NOMO-1 (cell line): ENCODE data around the gene SLC9A2.

Source experiments
- DNase-seq, 2 experiments: peaks; one replicate each; lab custom pipeline; 2025; ENCODE audit not compliant: unreplicated experiment in 2 of 2; lab: John Stamatoyannopoulos, UW

Gene SLC9A2

DNA sequence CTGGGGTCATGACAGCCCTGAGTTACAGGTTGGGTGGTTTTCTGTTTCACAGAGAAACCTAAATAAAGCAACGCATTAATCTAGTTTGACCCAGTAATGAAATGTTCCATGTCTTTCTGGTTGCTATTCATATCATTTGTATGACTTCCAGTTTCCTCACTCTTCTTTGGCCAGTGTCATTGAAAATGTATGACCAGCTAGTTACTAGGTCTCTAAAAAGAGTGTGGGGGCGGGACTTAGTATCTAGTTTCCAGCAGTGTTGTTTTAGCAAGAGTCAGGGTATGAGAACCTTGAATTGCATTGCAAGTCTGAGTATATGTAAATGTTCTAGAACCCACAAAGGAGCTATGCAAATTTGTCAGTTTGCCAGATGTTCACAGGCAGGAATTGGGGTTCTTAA lies 47.7 kb downstream of the SLC9A2 start:
- no peak for DNase-seq

GRCh38 chr2:102668171-102668570 lies 48.8 kb downstream of the SLC9A2 start:
- no peak for DNase-seq

DNA sequence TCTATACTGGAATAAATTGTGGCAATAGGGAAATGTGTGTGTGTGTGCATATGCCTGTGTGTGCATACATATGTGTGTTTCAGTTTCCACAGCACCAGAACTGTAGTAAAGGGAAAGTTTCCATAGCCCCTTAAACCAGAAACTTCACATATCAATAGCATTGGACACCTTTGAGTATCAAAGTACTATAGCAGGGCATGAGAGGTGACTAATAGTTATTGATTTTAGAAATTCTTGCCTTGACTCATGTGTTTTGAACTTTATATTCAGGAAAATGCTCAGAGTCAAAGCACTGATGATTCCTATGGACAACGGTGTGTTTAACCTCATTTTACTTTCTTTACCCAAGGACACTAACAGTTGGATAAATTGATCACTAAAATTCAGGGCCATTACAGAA lies 50.0 kb downstream of the SLC9A2 start:
- DNase-seq: no peak

GRCh38 chr2:102672107-102672776 lies 52.9 kb downstream of the SLC9A2 start:
- DNase-seq: peak; percentile 38 to 83

- no peak for DNase-seq
Measured at GRCh38 chr2:102674370-102674769, 55.0 kb downstream of the SLC9A2 start.

- no peak for DNase-seq
Measured at GRCh38 chr2:102674836-102675235, 55.5 kb downstream of the SLC9A2 start.

DNA sequence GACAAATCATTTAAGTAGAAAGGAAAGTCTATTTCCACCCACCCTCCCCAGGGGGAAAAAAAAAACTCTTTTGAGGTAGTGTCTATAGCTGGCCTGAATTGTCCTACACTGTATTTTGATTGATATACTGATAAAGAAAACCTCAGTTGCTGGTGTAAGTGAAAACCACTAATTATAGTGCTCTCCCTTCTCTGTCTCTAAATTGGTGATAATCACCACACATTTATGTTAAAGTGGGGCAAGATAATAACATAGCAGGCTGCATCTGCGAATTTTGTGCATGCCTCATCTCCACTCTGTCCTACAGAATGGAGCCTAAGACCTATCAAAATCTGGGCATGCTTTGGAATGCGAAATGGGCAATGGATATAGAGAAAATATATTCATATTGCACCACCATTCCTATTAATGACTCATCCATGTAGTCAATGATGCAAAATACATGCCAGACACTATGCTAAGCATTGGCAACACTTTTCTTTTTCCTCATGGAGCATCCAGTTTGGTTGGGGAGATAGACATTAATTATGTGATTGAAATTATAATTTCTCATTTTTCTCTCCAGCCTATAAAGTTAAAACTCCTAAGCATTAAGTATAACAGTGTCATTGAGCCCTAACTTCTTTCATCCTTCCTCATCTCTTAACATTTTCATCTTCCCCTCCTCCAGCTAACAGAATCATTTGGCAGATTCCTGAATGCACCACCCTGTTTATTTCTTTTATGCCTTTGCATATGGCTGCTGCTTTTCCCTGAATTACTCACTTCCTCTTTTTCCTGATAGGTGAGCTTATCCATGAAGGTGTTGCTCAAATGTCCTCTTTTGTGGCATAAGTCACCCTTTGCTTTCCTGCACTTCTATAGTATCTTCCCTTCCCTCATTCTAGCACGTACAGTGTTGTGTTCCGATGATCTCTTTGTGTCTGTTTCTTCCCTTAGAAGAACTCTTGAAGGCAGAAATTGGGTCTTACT lies 58.2 kb downstream of the SLC9A2 start:
- no peak for DNase-seq

GRCh38 chr2:102678442-102678841 lies 59.1 kb downstream of the SLC9A2 start:
- no peak for DNase-seq

DNA sequence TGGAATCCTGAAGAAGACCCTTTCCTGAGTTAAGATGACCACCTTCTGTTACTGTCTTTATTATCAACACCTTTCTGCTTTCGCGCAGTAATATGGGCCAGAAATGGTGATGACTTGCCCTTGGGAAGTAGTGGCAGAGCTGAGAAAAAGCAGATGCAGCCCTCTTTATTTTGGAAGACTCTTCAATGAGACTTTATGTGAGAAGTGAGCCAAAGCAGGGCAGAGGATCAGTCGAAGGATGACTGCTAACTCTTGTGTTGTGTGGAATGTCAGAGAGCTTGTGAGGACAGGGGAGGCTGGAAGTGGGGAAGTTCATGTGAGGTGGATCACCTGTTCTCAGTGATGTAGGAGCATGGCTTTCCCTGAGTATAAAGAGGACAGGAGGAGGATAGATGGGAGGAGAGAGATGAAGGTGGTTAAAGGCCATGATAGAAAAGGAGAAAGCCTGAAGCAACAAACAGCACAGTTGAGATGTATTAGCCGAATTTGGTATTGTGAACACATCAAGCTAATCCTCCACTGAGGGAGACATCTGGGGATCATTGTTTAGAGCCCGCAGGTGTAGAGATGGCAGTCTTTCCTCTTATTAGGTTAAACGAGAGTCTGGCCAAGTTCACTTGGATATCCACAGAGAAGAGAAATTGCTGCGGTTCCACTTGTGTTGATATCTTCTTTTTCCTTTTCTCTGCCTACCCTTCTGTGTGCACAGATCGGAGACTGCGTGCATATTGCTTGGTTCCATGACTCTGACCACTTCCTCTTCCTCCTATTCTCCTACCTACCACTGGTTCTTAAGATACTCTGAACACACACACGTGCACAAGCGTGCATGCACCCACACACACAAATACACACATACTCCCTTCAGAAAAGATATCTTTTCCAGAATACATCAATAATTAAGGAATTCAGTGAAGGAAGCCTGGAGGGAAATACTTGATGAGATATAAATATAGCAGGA lies 67.4 kb downstream of the SLC9A2 start:
- peak; percentile 1 to 57 for DNase-seq

- DNase-seq: no peak
Measured at GRCh38 chr2:102690012-102690411, 70.7 kb downstream of the SLC9A2 start.

DNA sequence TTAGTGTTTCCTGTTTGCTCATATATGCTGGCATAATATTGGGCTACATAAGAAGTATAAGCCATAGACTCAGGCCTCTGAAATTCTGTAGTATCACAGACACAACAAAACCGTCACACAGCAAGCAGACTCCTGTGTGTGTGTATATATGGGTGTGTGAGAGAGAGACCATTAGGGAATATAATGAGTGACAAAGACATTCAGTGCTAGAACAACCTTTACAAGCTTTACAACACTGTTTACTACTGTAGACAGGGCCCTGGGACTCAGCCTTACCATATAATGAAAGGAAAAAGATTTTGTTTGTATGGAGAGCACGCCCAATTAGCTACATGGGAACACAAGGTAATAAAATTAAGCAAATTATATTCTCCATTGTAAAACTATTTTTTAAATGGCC lies 77.1 kb downstream of the SLC9A2 start:
- DNase-seq: no peak

DNA sequence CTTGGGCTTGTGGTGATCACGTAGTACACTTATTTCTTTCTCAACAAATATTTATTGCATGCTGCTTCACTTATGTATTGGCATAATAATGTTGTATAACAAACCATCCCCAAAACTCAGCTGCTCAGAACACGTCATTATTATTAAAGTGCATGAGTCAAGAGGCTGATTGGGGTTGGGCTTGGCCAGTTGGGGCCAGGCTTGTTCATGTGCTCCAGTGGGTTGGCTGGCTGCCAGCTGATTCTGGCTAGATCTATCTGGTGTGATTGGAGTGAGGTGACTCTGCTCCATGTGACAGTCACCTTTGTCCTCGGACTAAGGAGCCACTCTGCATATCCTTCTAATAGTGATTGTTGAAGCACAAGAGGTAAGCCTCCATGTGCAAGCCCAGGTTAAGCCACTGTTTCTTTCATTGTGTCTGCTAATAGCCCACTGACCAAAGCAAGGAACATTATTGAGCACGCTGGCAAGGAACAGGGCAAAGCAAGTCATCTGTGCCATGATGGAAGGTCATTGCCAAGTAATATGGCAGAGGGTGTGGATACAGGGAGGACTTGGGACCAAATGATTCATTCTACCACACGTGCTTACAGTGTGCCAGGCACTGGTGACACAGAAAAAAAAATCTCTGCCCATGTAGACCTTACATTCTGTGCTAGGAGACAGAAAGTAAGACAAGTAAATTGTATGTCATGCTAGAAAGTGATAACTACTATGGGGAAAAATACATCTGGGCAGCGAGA lies 79.2 kb downstream of the SLC9A2 start:
- no peak for DNase-seq

DNA sequence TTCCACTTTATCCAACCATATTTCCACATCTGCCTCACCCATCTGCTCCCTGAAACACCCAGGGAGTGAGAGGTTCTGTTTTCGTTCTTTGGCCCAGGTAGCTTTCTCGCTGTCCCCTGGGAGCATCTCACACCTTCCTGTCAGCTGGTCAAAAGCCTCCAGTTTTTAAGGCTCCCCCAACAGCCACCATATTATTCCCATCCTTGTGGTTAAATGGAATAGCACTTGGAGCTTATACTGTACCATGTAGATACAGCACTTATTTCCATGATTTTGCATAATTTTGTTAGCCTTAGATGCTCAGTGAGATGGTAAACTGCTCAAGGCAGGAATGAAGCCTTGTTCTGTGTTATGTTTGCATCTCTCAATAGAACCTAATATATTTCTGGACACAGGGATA lies 84.0 kb downstream of the SLC9A2 start:
- no peak for DNase-seq

DNA sequence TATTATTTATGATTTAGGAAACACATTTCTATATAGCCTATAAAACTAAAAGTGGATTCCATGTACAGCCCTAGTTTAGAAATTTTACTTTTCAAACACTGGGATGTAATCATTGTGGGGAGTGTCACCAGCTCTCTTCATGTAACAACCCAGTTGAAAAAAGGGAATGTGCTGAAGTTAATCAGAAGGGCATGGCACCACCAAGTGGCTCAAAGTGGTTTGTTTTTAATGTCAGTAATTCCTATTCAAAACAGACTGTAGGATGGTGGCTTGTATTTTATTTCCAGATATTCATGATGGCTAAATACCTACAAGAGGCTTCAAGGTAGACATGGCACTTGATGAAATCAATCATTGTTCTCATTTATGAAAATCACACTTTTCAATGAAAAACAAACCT lies 84.4 kb downstream of the SLC9A2 start:
- peak; percentile 8 to 29 for DNase-seq

DNA sequence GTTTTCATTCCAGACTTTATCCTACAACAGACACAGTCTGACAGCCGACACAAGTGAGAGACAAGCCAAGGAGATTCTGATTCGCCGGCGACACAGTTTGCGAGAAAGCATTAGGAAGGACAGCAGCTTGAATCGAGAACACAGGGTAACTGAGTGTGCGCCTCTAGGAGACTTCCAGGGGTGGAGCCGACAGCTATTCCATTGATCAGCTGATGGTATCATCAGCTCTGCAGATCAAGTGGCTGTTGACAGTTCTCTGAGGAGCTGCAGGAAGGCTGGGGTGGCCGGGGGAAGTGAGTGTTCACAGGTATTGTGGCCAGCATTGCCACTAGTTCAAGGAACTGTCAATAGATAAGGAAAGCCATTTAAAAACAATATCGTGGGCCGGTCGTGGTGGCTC lies 85.2 kb downstream of the SLC9A2 start:
- no peak for DNase-seq

GRCh38 chr2:102707796-102708695 lies 88.7 kb downstream of the SLC9A2 start:
- DNase-seq: no peak

DNA sequence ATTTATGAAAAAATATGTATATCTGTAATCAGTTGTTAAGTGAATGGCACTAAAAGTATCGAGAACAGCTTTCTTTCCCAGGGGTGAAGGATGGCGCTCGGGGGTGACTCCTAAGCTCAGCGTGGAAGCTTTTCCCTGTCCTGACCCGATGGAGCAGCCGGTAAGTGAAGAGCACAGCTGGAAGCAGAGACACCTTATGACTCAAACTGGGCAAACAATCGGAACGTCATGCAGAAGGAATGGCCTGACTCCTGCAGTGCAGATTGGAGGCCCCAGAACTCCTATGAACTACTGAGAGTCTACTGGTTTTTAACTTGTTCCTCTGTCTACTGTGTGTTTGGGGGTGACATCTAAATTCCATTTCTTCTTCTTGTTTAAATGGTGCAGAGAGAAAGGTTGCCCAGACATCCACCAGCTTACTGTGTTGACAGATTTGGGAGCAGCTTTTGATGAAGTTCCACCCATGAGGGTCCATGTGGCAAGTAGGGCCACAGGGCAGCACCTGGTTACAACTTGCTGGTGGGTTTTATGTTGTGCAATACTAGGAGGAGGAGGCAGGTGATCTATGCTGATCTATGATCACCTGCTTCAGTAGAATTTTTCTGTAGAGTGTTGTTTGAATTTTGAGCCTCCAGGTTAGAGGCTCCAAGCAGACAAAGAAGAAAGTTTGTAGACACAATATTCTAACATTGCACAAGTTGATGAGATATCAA lies 89.7 kb downstream of the SLC9A2 start:
- no peak for DNase-seq

- no peak for DNase-seq
Measured at GRCh38 chr2:102717308-102718018, 98.1 kb downstream of the SLC9A2 start.
